Measurements from ENCODE around the gene ENTPD7.

- TF ChIP-seq ATF7 (IDR thresholded peaks at IDR 0.05; ENCODE audit: low read depth) (no peak), TCF12 (IDR thresholded peaks at IDR 0.05; ENCODE audit: low read depth, low read length) (no peak), ZBTB33 (IDR thresholded peaks at IDR 0.05) (no peak), ZNF274 (IDR thresholded peaks at IDR 0.05; ENCODE audit: insufficient read depth, insufficient read length) (no peak), EZH2 (IDR thresholded peaks at IDR 0.05; ENCODE audit: borderline replicate concordance, control insufficient read depth, low read depth, low read length) (no peak), RBBP5 (conservative IDR thresholded peaks at IDR 0.05) (no peak), POLR2AphosphoS5 (IDR thresholded peaks at IDR 0.05; ENCODE audit: low read length) (no peak; the same call in 1 of the 2 replicates), SIN3A (IDR thresholded peaks at IDR 0.05; ENCODE audit: low read depth, low read length) (no peak), SP1 (IDR thresholded peaks at IDR 0.05; ENCODE audit: low read depth, low read length) (no peak)
- TF ChIP-seq, protein P1, sequence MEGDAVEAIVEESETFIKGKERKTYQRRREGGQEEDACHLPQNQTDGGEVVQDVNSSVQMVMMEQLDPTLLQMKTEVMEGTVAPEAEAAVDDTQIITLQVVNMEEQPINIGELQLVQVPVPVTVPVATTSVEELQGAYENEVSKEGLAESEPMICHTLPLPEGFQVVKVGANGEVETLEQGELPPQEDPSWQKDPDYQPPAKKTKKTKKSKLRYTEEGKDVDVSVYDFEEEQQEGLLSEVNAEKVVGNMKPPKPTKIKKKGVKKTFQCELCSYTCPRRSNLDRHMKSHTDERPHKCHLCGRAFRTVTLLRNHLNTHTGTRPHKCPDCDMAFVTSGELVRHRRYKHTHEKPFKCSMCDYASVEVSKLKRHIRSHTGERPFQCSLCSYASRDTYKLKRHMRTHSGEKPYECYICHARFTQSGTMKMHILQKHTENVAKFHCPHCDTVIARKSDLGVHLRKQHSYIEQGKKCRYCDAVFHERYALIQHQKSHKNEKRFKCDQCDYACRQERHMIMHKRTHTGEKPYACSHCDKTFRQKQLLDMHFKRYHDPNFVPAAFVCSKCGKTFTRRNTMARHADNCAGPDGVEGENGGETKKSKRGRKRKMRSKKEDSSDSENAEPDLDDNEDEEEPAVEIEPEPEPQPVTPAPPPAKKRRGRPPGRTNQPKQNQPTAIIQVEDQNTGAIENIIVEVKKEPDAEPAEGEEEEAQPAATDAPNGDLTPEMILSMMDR (IDR thresholded peaks at IDR 0.05 in 2 of 3, conservative IDR thresholded peaks at IDR 0.05 in 1 of 3; ENCODE audit: control insufficient read depth in 2 of 3, extremely low read depth in 1 of 3, insufficient read depth in 1 of 3, low read depth in 3 of 3, low read length in 3 of 3) = no peak
Observed at GRCh38 chr10:99621454-99622251, 37.7 kb upstream of the ENTPD7 start.
